SK-N-SH treated with all-trans-retinoic acid at 6 μM for 48 hours (cell line): ENCODE results near the gene RPGRIP1L.

Experiments
- ATAC-seq: fragments of 200-7000 bp; cut with Tn5 transposase; 3 replicates; pipeline ENCODE4 v1.9.1; 2020; ENCODE audit warnings: mild to moderate bottlenecking, moderate library complexity
- ARNTL ChIP-seq: fragments of 450-650 bp; formaldehyde crosslinking; IDR thresholded peaks from 2 replicates; pipeline ENCODE4 v1.5.0; 2020; ENCODE audit warnings: low read depth, mild to moderate bottlenecking, moderate library complexity, borderline replicate concordance
- BACH2 ChIP-seq: fragments of 250-450 bp; sonication (Bioruptor Pico); IDR thresholded peaks from 2 replicates; pipeline ENCODE4 v1.9.0; 2021; ENCODE audit warnings: mild to moderate bottlenecking, borderline replicate concordance
- CREB5 ChIP-seq: fragments of 250-450 bp; sonication (Bioruptor Pico); IDR thresholded peaks from 2 replicates; pipeline ENCODE4 v1.5.1; 2020; ENCODE audit warnings: low read depth, mild to moderate bottlenecking, moderate library complexity
- CSDC2 ChIP-seq: fragments of 250-450 bp; sonication (Bioruptor Pico); IDR thresholded peaks from 2 replicates; pipeline ENCODE4 v1.5.0; 2020; ENCODE audit warnings: mild to moderate bottlenecking, moderate library complexity
- CSRNP3 ChIP-seq: fragments of 250-450 bp; sonication (Bioruptor Pico); IDR thresholded peaks from 2 replicates; pipeline ENCODE4 v1.5.1; 2021; ENCODE audit warnings: mild to moderate bottlenecking, moderate library complexity
- ESRRG ChIP-seq: fragments of 250-450 bp; sonication (Bioruptor Pico); IDR thresholded peaks from 2 replicates; pipeline ENCODE4 v1.6.1; 2021; ENCODE audit warnings: mild to moderate bottlenecking
- GLIS3 ChIP-seq: fragments of 250-450 bp; sonication (Bioruptor Pico); IDR thresholded peaks from 2 replicates; pipeline ENCODE4 v1.5.0; 2020; ENCODE audit warnings: mild to moderate bottlenecking, moderate library complexity
- PATZ1 ChIP-seq: fragments of 250-450 bp; sonication (Bioruptor Pico); IDR thresholded peaks from 2 replicates; pipeline ENCODE4 v1.8.0; 2020; ENCODE audit warnings: mild to moderate bottlenecking, moderate library complexity, borderline replicate concordance
- PPARA ChIP-seq: fragments of 250-450 bp; sonication (Bioruptor Pico); IDR thresholded peaks from 2 replicates; pipeline ENCODE4 v1.5.0; 2020; ENCODE audit warnings: mild to moderate bottlenecking, borderline replicate concordance
- RARB ChIP-seq: fragments of 250-450 bp; sonication (Bioruptor Pico); IDR thresholded peaks from 2 replicates; pipeline ENCODE4 v1.8.0; 2021; ENCODE audit warnings: mild to moderate bottlenecking, moderate library complexity
- SNAI2 ChIP-seq: fragments of 250-450 bp; sonication (Bioruptor Pico); IDR thresholded peaks from 2 replicates; pipeline ENCODE4 v1.5.0; 2020; ENCODE audit warnings: mild to moderate bottlenecking, moderate library complexity
- TCF4 ChIP-seq: fragments of 250-450 bp; sonication (Bioruptor Pico); IDR thresholded peaks from 2 replicates; pipeline ENCODE4 v1.8.0; 2021; ENCODE audit warnings: mild to moderate bottlenecking, moderate library complexity, borderline replicate concordance
- TSHZ2 ChIP-seq: fragments of 250-450 bp; sonication (Bioruptor Pico); IDR thresholded peaks from 2 replicates; pipeline ENCODE4 v1.5.0; 2020; ENCODE audit warnings: mild to moderate bottlenecking, moderate library complexity
- ZC3H10 ChIP-seq: fragments of 250-450 bp; sonication (Bioruptor Pico); IDR thresholded peaks from 2 replicates; pipeline ENCODE4 v1.5.1; 2021; ENCODE audit warnings: mild to moderate bottlenecking, moderate library complexity
- ZFP3 ChIP-seq: fragments of 250-450 bp; sonication (Bioruptor Pico); IDR thresholded peaks from 2 replicates; pipeline ENCODE4 v1.5.0; 2020; ENCODE audit warnings: mild to moderate bottlenecking, moderate library complexity
- ZNF565 ChIP-seq: fragments of 450-650 bp; formaldehyde crosslinking; conservative IDR thresholded peaks from 2 replicates; pipeline ENCODE4 v1.5.0; 2020; ENCODE audit warnings: low read depth, mild to moderate bottlenecking, moderate library complexity
- ZNF70 ChIP-seq: fragments of 450-650 bp; formaldehyde crosslinking; IDR thresholded peaks from 2 replicates; pipeline ENCODE4 v1.5.0; 2020; ENCODE audit warnings: mild to moderate bottlenecking, moderate library complexity

The RPGRIP1L gene

GRCh38 chr16:53681354-53681753 is 22.3 kb downstream of the RPGRIP1L start:
- no peak for TF ChIP-seq CREB5 (CRISPR knock-in tag)
- TF ChIP-seq PPARA (CRISPR knock-in tag), result no peak
- TF ChIP-seq CSRNP3 (CRISPR knock-in tag), result no peak
- TF ChIP-seq TCF4 (CRISPR knock-in tag), result no peak
- no peak for TF ChIP-seq PATZ1 (CRISPR knock-in tag)
- TF ChIP-seq BACH2 (CRISPR knock-in tag), result no peak
- no peak for TF ChIP-seq ZNF565 (CRISPR knock-in tag)
- TF ChIP-seq TSHZ2 (CRISPR knock-in tag), result no peak
- TF ChIP-seq ZNF70 (CRISPR knock-in tag), result no peak
- TF ChIP-seq CSDC2, result no peak
- TF ChIP-seq ZFP3, result no peak
- no peak for TF ChIP-seq GLIS3
- ATAC-seq, result no peak

GRCh38 chr16:53680756-53681155 is 22.9 kb downstream of the RPGRIP1L start:
- no peak for ATAC-seq
- no peak for TF ChIP-seq ZC3H10
- no peak for TF ChIP-seq CSDC2
- no peak for TF ChIP-seq ZNF70 (CRISPR knock-in tag)
- TF ChIP-seq ZFP3, result no peak
- TF ChIP-seq ZNF565 (CRISPR knock-in tag), result no peak
- TF ChIP-seq BACH2 (CRISPR knock-in tag), result no peak
- no peak for TF ChIP-seq GLIS3
- no peak for TF ChIP-seq PPARA (CRISPR knock-in tag)

GRCh38 chr16:53678756-53679343 is 24.8 kb downstream of the RPGRIP1L start:
- no peak for TF ChIP-seq PPARA (CRISPR knock-in tag)
- TF ChIP-seq ZC3H10, result no peak
- no peak for TF ChIP-seq ARNTL
- TF ChIP-seq TSHZ2 (CRISPR knock-in tag), result no peak
- no peak for TF ChIP-seq SNAI2 (CRISPR knock-in tag)
- TF ChIP-seq RARB, result no peak
- TF ChIP-seq ESRRG (CRISPR knock-in tag), result no peak
- no peak for TF ChIP-seq BACH2 (CRISPR knock-in tag)
- no peak for TF ChIP-seq TCF4 (CRISPR knock-in tag)
- TF ChIP-seq, all 23 proteins: peak for 0
- ATAC-seq, result no peak
